Measurements from ENCODE around the gene SCN3B. TPM values are rescaled to one million over a fixed set of nuclear protein-coding genes. Genes with fewer than 3 reads are reported as not detected.

The SCN3B gene
- total RNA-seq, 1 experiment from 2014 or later = 0.26 TPM

DNA sequence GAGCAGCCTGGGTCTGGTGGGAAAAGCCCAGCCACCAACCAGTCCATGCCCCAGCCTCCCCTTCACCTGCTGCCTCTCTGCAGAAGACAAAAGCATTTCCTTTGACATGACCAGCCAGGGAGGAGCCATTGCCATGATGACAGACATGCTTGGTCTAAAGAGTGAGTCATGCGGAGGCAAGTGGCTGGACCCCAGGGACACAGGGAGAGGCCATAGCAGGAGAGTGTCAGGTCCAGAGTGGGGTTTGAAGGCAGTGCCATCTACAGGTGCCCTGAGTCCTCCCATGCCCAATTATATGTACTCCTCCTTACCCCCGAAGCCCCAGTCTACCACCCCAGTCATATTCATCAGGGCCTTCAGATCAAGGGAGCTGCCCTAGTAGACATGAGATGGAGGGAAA is 67.4 kb downstream of the SCN3B start:
- no peak; the same call in 1 of the 2 replicates for ATAC-seq
- Histone ChIP-seq H2AFZ (ENCODE audit: low read length) (no peak overlapping the region), H3K27me3 (ENCODE audit: low read length) (no peaks in the 10 kb centered on the region), H3F3A (ENCODE audit: low read length, unreplicated experiment) (no peaks in the 10 kb centered on the region), H3K4me1 (ENCODE audit: insufficient read depth, low read length) (peaks cover 16% of the 10 kb centered on the region), H3K79me2 (ENCODE audit: low read length) (no peaks in the 10 kb centered on the region), H3K9me3 (ENCODE audit: low read length) (no peaks in the 10 kb centered on the region), H3K27ac (ENCODE audit: low read length) (no peak overlapping the region), H4K20me1 (ENCODE audit: low read length) (peaks cover 8% of the 10 kb centered on the region; the same call in 1 of the 2 replicates), H3K9ac (ENCODE audit: low read length) (no peak overlapping the region), H3K36me3 (ENCODE audit: low read depth, low read length) (peaks cover 12% of the 10 kb centered on the region; the same call in 1 of the 2 replicates), H3K9me2 (replicated peaks; ENCODE audit: low read length) (no peaks in the 10 kb centered on the region), H3K4me2 (ENCODE audit: low read length) (no peak overlapping the region), H3K4me3 (ENCODE audit: low read length) (no peak overlapping the region)
- no TSS peak for BruUV-seq (replicated peaks)
- POLR2A ChIA-PET (ENCODE audit: unreplicated experiment) = no interaction called here
- DNase-seq = peak; percentile 28
- CTCF ChIA-PET = no interaction called here
- intact Hi-C loops (cut with micrococcal nuclease) = no loop called here
- TF ChIP-seq CTCF (conservative IDR thresholded peaks at IDR 0.05; ENCODE audit: low read depth, low read length) = no peak
- TF ChIP-seq EZH2phosphoT487 (IDR thresholded peaks at IDR 0.05; ENCODE audit: borderline replicate concordance, low read length) = no peak
- TF ChIP-seq EZH2 (IDR thresholded peaks at IDR 0.05; ENCODE audit: low read length, unreplicated experiment) = no peak

- CTCF ChIA-PET = no interaction called here
- Histone ChIP-seq H3K9me3 (ENCODE audit: low read length) (no peaks in the 10 kb centered on the region), H3F3A (ENCODE audit: low read length, unreplicated experiment) (no peaks in the 10 kb centered on the region), H3K27me3 (ENCODE audit: low read length) (no peaks in the 10 kb centered on the region), H3K4me1 (ENCODE audit: insufficient read depth, low read length) (peaks cover 16% of the 10 kb centered on the region), H3K4me2 (ENCODE audit: low read length) (no peak overlapping the region), H2AFZ (ENCODE audit: low read length) (no peak overlapping the region), H3K4me3 (ENCODE audit: low read length) (no peak overlapping the region), H4K20me1 (ENCODE audit: low read length) (peaks cover 8% of the 10 kb centered on the region; the same call in 1 of the 2 replicates), H3K27ac (ENCODE audit: low read length) (no peak overlapping the region), H3K9me2 (replicated peaks; ENCODE audit: low read length) (no peaks in the 10 kb centered on the region), H3K79me2 (ENCODE audit: low read length) (no peaks in the 10 kb centered on the region), H3K36me3 (ENCODE audit: low read depth, low read length) (peaks cover 7% of the 10 kb centered on the region; the same call in 1 of the 2 replicates), H3K9ac (ENCODE audit: low read length) (no peak overlapping the region)
- no TSS peak for BruUV-seq (replicated peaks)
- intact Hi-C loops (cut with micrococcal nuclease) = no loop called here
- POLR2A ChIA-PET (ENCODE audit: unreplicated experiment) = no interaction called here
- DNase-seq = no peak
- TF ChIP-seq CTCF (conservative IDR thresholded peaks at IDR 0.05; ENCODE audit: low read depth, low read length) (no peak), EZH2phosphoT487 (IDR thresholded peaks at IDR 0.05; ENCODE audit: borderline replicate concordance, low read length) (no peak), EZH2 (IDR thresholded peaks at IDR 0.05; ENCODE audit: low read length, unreplicated experiment) (no peak)
- no peak for ATAC-seq
Observed at GRCh38 chr11:123586568-123586967, 67.9 kb downstream of the SCN3B start.

DNA sequence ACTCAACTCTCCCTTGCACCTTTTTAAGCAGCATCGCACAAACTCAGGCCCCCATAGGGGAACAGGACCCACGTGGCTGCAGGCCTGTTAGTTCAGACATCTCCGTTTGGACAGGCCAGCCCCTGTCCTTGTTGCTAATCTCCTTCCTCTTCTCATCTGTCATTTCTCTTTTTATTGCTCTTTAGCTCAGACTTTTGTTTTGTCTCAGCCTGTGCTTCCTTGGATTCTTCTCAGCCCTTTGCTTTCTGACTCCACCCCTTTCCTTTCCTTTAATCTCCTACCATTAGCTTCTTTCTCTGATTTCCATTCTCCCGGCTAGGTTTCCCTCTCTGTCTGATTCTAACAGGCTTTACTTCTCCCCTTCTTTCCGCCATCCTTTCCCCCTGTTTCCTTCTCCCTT is 68.7 kb downstream of the SCN3B start:
- no peaks in the 10 kb centered on the region for H3K9me2 ChIP-seq (replicated peaks; ENCODE audit: low read length)
- H3K4me2 ChIP-seq (ENCODE audit: low read length) = no peak overlapping the region
- H3K27me3 ChIP-seq (ENCODE audit: low read length) = no peaks in the 10 kb centered on the region
- H3K27ac ChIP-seq (ENCODE audit: low read length) = no peak overlapping the region
- no peaks in the 10 kb centered on the region for H3K9me3 ChIP-seq (ENCODE audit: low read length)
- no TSS peak for BruUV-seq (replicated peaks)
- ATAC-seq = no peak
- no peaks in the 10 kb centered on the region for H3K79me2 ChIP-seq (ENCODE audit: low read length)
- ChIA-PET POLR2A (ENCODE audit: unreplicated experiment) (no interaction called here), CTCF (no interaction called here)
- H2AFZ ChIP-seq (ENCODE audit: low read length) = no peak overlapping the region
- H3K9ac ChIP-seq (ENCODE audit: low read length) = no peak overlapping the region
- H4K20me1 ChIP-seq (ENCODE audit: low read length) = no peaks in the 10 kb centered on the region
- intact Hi-C loops (cut with micrococcal nuclease) = no loop called here
- H3K4me3 ChIP-seq (ENCODE audit: low read length) = no peak overlapping the region
- H3K36me3 ChIP-seq (ENCODE audit: low read depth, low read length) = no peaks in the 10 kb centered on the region
- peaks cover 14% of the 10 kb centered on the region for H3K4me1 ChIP-seq (ENCODE audit: insufficient read depth, low read length)
- TF ChIP-seq CTCF (conservative IDR thresholded peaks at IDR 0.05; ENCODE audit: low read depth, low read length) (no peak), EZH2 (IDR thresholded peaks at IDR 0.05; ENCODE audit: low read length, unreplicated experiment) (no peak), EZH2phosphoT487 (IDR thresholded peaks at IDR 0.05; ENCODE audit: borderline replicate concordance, low read length) (no peak)
- no peak for DNase-seq
- H3F3A ChIP-seq (ENCODE audit: low read length, unreplicated experiment) = no peaks in the 10 kb centered on the region
